Suprapubic skin (tissue), 4 donors: ENCODE results near the gene SESN2.

Source experiments
- POLR2A ChIP-seq, 2 donors: fragments of 450-650 bp; IDR thresholded peaks; one replicate each; pipeline ENCODE4 v1.6.1; 2017; ENCODE audit warnings: antibody characterized with exemption in 2 of 2, mild to moderate bottlenecking in 2 of 2, moderate library complexity in 2 of 2
- POLR2AphosphoS5 ChIP-seq, 3 donors: sonication (generic); formaldehyde crosslinking; IDR thresholded peaks; one replicate each; pipeline ENCODE4 v1.6.1; 2017; ENCODE audit warnings: antibody characterized with exemption in 3 of 3
- TF ChIP-seq, protein P1 (sequence below), 2 donors: fragments of 200-600 bp in 1 of 2; fragments of 450-650 bp in 1 of 2; sonication (generic) in 1 of 2; IDR thresholded peaks; one replicate each; pipeline ENCODE4 v1.5.1; 2016 to 2019; ENCODE audit warnings: antibody characterized with exemption in 2 of 2, mild to moderate bottlenecking in 1 of 2, moderate library complexity in 1 of 2

DNA sequence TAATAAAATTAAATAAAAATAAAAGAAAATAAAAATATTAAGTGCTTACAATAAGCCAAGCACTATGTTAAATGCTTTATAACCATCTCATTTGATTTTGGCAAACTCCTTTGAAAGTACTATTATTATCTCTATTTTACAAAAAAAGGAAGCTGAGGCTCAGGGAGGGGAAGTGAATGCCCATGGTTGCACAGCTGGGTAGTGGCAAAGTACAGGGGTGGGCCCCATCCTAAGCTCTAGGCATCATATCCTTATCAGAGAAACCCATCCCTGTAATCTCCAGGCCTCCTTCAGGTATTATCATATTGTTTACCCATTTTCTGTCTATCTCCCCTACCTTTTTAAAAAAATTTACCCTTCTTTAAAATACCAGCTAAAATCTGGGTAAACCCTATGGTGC lies 67.2 kb downstream of the SESN2 start:
- TF ChIP-seq, protein P1, sequence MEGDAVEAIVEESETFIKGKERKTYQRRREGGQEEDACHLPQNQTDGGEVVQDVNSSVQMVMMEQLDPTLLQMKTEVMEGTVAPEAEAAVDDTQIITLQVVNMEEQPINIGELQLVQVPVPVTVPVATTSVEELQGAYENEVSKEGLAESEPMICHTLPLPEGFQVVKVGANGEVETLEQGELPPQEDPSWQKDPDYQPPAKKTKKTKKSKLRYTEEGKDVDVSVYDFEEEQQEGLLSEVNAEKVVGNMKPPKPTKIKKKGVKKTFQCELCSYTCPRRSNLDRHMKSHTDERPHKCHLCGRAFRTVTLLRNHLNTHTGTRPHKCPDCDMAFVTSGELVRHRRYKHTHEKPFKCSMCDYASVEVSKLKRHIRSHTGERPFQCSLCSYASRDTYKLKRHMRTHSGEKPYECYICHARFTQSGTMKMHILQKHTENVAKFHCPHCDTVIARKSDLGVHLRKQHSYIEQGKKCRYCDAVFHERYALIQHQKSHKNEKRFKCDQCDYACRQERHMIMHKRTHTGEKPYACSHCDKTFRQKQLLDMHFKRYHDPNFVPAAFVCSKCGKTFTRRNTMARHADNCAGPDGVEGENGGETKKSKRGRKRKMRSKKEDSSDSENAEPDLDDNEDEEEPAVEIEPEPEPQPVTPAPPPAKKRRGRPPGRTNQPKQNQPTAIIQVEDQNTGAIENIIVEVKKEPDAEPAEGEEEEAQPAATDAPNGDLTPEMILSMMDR (IDR thresholded peaks at IDR 0.05) = no peak
- TF ChIP-seq POLR2A (IDR thresholded peaks at IDR 0.05) = no peak
- TF ChIP-seq POLR2AphosphoS5 (IDR thresholded peaks at IDR 0.05) = no peak
